Right ventricle myocardium superior (tissue), 1 donor: ENCODE results near the gene ETV7. TPM values are rescaled to one million over a fixed set of nuclear protein-coding genes. Genes with fewer than 3 reads are reported as not detected.

ENCODE experiments used
- ATAC-seq: fragments of 200-7000 bp; cut with Tn5 transposase; one replicate; pipeline ENCODE4 v1.9.1; 2020; ENCODE audit warnings: mild to moderate bottlenecking; ENCODE audit not compliant: poor library complexity
- DNase-seq: peaks from one replicate; pipeline ENCODE4 v3.0.0-alpha.2; 2020
- intact Hi-C: fragments of 100-400 bp; cut with DNase I; formaldehyde crosslinking; loops from one replicate; pipeline ENCODE4 v1.11.2; 2022
- total RNA-seq: library from RNA; stranded (reverse); fragmentation: NEBNext Ultra II Directional; extraction: Animal tissue kit (Norgen Biotek cat#: 25700); gene quantifications from one replicate; pipeline ENCODE4 v1.2.1, GENCODE V29; 2021
- donor health status: DM: no; HTN: yes; CAD: no; lungs with severe emphysema.

ETV7 gene
- total RNA-seq, 1 donor from 2014 or later: not detected

- intact Hi-C loops: no loop called here
- no peak for ATAC-seq
- DNase-seq: no peak
These were observed 54.1 kb downstream of the ETV7 start for GRCh38 chr6:36333171-36333895.

DNA sequence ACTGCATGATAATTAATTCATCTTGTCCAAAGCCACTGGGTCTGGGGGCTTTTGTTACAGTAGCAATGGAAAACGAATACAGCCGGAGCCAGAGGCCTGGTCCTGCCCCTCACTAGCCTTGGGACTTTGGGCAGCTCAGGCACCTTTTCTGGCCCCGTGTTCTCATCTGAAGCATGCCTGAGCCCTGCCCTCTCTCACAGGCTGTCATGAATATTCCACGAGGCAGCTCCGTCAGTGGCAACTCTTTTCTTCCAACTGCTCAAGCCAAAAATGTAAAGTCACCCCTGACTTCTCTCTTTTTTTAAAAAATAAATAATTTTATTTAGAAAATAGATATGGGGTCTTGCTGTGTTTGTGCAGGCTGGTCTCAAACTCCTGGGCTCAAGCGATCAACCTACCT lies 56.1 kb downstream of the ETV7 start:
- ATAC-seq: no peak
- intact Hi-C loops: no loop called here
- DNase-seq: no peak

DNA sequence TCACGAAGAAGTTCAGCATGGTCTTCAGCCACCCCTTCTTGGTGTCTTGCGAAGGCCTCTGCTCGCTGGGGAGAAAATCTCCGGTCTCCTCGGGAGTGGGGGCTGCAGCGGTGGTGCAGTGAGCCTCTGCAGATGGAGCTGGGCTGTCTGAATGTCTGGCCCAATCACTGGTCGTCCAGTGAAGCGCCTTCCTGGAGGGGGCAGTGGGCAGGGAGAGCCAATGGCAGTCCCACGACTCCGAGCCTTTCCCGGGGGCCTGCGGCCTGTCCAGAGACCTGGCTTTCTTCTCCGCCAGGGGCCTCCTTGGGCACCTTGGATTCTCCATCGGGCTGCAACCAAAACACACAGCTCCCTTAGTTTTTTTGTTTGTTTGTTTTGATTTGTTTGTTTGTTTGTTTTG lies 57.1 kb downstream of the ETV7 start:
- ATAC-seq (no peak), DNase-seq (no peak)
- intact Hi-C loops: no loop called here

GRCh38 chr6:36329798-36330291 lies 57.6 kb downstream of the ETV7 start:
- ATAC-seq (no peak), DNase-seq (no peak)
- intact Hi-C loops: no loop called here

DNA sequence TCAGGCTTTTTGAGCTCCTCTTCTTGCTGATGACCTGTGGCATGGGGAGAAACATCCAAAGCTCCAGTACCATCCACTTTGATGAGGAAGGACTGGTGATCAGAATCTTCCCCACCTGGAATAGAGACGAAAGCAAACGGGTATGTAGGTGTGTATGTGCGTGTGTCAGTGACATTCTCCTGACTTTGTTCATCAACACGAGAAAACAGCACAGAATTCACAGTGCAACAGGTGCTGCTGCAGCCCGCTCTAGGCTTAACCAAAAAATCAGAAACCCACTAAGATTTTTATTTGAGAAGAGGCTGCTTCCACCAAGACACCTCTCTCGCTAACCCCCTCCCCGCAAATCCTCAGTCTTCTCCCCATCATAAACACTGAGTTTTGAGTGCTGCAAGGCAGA lies 58.9 kb downstream of the ETV7 start:
- intact Hi-C loops: no loop called here
- DNase-seq (no peak), ATAC-seq (no peak)

GRCh38 chr6:36327919-36328236 lies 59.6 kb downstream of the ETV7 start:
- intact Hi-C loops: no loop called here
- ATAC-seq (no peak), DNase-seq (no peak)

- no peak for DNase-seq
- no peak for ATAC-seq
- intact Hi-C loops: no loop called here
These were observed 60.1 kb downstream of the ETV7 start for GRCh38 chr6:36327226-36327918.

GRCh38 chr6:36326356-36326995 lies 61.0 kb downstream of the ETV7 start:
- DNase-seq: no peak
- intact Hi-C loops: no loop called here
- ATAC-seq: peak; percentile 41

DNA sequence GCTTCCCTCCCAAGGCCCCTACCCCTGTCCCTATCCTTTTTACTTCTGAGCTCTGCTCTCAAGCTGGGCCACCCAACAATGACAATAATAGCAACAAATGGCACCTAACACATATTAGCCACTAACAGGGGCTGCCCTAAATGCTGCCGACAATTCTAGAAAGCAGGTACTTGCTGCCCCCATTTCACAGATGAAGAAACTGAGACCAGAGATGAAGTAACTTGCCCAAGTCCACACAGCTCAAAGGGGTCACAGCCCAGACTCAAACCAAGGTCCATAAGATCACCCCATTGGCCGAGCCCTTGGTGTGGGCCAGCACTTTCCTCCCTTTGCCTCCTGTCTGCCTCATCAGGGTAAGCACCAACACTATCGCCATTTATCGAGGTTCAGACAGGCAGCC lies 62.8 kb downstream of the ETV7 start:
- intact Hi-C loops: no loop called here
- no peak for ATAC-seq

GRCh38 chr6:36324191-36324590 lies 63.3 kb downstream of the ETV7 start:
- intact Hi-C loops: no loop called here
- ATAC-seq (no peak), DNase-seq (no peak)

More for the DNA sequence above, 62.8 kb downstream of the ETV7 start:
- DNase-seq: no peak

DNA sequence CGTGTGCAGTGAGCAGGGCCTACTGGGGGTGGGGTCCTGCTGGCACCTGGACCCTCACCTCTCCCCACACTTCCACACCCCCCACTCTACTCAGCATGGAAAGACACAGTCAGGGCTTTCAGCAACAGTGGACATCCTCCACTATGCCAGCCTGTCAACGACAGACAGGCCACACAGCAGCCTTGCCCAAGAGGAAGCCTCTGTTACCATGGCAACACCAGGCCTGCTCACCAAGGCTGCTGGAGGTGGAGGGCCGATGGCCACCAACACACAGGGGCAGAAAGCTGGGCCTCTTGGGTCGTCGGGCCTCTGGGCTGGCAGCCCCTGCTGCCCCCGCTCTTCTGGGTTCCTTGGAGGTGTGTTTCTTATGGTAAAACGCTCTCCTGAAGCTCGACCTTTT lies 64.4 kb downstream of the ETV7 start:
- intact Hi-C loops: no loop called here
- ATAC-seq (no peak), DNase-seq (no peak)

DNA sequence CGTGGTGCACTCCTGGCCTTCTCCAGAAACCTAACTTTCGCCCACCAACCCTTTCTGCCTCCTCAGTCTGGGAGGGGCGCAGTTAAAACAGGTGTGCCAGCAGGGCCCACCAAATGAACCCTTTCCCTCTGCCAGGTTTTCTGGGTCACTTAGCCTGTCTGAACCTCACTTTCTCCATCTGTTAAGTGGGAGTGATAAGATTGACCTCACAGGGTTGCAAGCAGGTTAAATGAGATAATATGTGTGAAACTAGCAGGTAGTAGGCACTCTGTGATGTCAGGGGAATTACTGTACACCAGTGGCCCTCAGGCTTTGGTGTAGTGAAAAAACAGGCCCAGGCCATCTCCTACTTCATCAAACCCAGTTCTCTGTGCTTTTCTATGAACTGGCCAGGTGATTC lies 64.9 kb downstream of the ETV7 start:
- intact Hi-C loops: no loop called here
- DNase-seq (no peak), ATAC-seq (no peak)

GRCh38 chr6:36320475-36320874 lies 67.0 kb downstream of the ETV7 start:
- ATAC-seq (no peak), DNase-seq (no peak)
- intact Hi-C loops: no loop called here

DNA sequence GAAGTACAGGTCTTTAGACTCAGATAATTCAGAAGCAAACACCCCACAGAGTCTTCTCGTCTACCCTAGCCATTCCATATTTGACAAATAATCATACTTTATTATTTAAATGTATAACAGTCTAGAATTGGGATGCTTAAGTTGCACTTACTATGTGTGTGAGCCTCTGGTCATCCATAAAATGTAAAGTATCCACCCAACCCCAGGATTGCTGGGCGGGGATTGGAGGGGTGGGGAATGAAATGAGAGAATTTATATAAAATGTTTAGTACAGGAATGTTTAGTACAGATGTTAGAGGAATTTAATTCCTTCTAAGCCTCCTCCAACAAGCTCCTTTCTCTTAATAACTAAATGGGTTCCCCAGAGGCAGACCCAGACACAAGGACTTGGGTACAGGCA lies 67.6 kb downstream of the ETV7 start:
- no peak for ATAC-seq
- DNase-seq: no peak
- intact Hi-C loops: no loop called here

- DNase-seq (no peak), ATAC-seq (no peak)
- intact Hi-C loops: no loop called here
These were observed 68.1 kb downstream of the ETV7 start for GRCh38 chr6:36319436-36319762.

DNA sequence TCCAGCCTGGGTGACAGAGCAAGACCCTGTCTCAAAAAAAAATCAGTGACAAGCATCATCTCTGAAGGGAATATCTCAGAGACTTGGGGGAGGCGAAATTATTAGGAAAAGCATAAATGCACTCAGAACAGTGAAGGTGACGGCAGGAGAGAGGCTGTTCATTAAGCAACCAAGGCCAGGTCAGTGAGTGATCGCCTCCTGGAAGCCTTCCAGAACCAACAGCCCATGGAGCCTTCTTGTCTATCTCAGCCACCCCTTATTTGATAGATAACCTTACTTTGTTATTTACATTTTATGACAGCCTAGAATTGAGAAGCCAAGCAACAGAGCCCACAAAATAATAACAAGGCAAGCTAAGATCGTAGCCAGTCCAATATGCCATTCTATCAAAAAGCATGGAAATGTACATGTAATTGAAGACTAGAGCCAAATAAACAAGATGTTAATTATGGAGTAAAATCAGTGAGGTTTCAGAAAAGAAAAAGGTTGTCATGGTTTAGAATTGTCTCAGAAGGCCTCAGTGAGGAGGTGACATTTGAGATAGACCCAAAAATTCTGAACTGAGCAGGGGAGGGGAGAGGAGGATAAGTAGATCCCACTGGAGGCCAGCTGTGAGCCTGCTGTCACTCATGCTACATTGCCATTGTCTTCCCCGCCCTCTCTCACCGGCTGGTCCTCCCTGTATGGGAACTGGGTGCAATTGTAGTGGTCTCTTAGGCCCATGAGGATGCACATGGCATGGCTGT lies 68.6 kb downstream of the ETV7 start:
- ATAC-seq (no peak), DNase-seq (no peak)
- intact Hi-C loops: no loop called here

- ATAC-seq (no peak), DNase-seq (no peak)
- intact Hi-C loops: no loop called here
These were observed 69.8 kb downstream of the ETV7 start for GRCh38 chr6:36317623-36318022.
